HG03097 (cell line): ENCODE data around the gene HMG20A.
A peak's percentile ranks its signal among the peaks of the same experiment; 100 is the strongest.

Experiments
- ATAC-seq: cut with Tn5 transposase; IDR thresholded peaks from one replicate; pipeline ENCODE4 v1.9.1; 2021; ENCODE audit not compliant: unreplicated experiment, low FRiP score

Gene HMG20A

GRCh38 chr15:77425104-77425503, 4.4 kb downstream of the HMG20A start:
- no peak for ATAC-seq

- ATAC-seq, result no peak
Observed at GRCh38 chr15:77426377-77426776, 5.7 kb downstream of the HMG20A start.

- ATAC-seq, result no peak
Observed at GRCh38 chr15:77426871-77427270, 6.2 kb downstream of the HMG20A start.

GRCh38 chr15:77430213-77430612, 9.5 kb downstream of the HMG20A start:
- no peak for ATAC-seq

- ATAC-seq, result no peak
Observed at GRCh38 chr15:77430652-77431051, 10.0 kb downstream of the HMG20A start.

GRCh38 chr15:77436822-77437221, 16.1 kb downstream of the HMG20A start:
- ATAC-seq, result no peak

GRCh38 chr15:77437264-77437663, 16.6 kb downstream of the HMG20A start:
- ATAC-seq, result no peak

GRCh38 chr15:77440378-77440999, 19.8 kb downstream of the HMG20A start:
- peak; percentile 58 for ATAC-seq

- no peak for ATAC-seq
Observed at GRCh38 chr15:77446840-77447390, 26.2 kb downstream of the HMG20A start.

GRCh38 chr15:77454265-77454664, 33.6 kb downstream of the HMG20A start:
- ATAC-seq, result no peak

- no peak for ATAC-seq
Observed at GRCh38 chr15:77454951-77455350, 34.3 kb downstream of the HMG20A start.

- no peak for ATAC-seq
Observed at GRCh38 chr15:77455696-77456321, 35.1 kb downstream of the HMG20A start.

- ATAC-seq, result no peak
Observed at GRCh38 chr15:77456746-77457145, 36.1 kb downstream of the HMG20A start.

GRCh38 chr15:77457191-77457904, 36.7 kb downstream of the HMG20A start:
- no peak for ATAC-seq

- ATAC-seq, result no peak
Observed at GRCh38 chr15:77457905-77458265, 37.2 kb downstream of the HMG20A start.

GRCh38 chr15:77459031-77459430, 38.3 kb downstream of the HMG20A start:
- ATAC-seq, result no peak

- ATAC-seq, result no peak
Observed at GRCh38 chr15:77461486-77461885, 40.8 kb downstream of the HMG20A start.

- ATAC-seq, result no peak
Observed at GRCh38 chr15:77464129-77464865, 43.6 kb downstream of the HMG20A start.

GRCh38 chr15:77466521-77466920, 45.8 kb downstream of the HMG20A start:
- no peak for ATAC-seq

GRCh38 chr15:77468896-77469295, 48.2 kb downstream of the HMG20A start:
- ATAC-seq, result no peak

GRCh38 chr15:77470235-77470634, 49.5 kb downstream of the HMG20A start:
- no peak for ATAC-seq
